NCI-H2227 (cell line): ENCODE results near the gene SLC17A3.
A peak's percentile ranks its signal among the peaks of the same experiment; 100 is the strongest.

Experiments used
- DNase-seq: peaks from one replicate; lab custom pipeline; 2025; ENCODE audit not compliant: unreplicated experiment; lab: John Stamatoyannopoulos, UW

SLC17A3 gene

DNA sequence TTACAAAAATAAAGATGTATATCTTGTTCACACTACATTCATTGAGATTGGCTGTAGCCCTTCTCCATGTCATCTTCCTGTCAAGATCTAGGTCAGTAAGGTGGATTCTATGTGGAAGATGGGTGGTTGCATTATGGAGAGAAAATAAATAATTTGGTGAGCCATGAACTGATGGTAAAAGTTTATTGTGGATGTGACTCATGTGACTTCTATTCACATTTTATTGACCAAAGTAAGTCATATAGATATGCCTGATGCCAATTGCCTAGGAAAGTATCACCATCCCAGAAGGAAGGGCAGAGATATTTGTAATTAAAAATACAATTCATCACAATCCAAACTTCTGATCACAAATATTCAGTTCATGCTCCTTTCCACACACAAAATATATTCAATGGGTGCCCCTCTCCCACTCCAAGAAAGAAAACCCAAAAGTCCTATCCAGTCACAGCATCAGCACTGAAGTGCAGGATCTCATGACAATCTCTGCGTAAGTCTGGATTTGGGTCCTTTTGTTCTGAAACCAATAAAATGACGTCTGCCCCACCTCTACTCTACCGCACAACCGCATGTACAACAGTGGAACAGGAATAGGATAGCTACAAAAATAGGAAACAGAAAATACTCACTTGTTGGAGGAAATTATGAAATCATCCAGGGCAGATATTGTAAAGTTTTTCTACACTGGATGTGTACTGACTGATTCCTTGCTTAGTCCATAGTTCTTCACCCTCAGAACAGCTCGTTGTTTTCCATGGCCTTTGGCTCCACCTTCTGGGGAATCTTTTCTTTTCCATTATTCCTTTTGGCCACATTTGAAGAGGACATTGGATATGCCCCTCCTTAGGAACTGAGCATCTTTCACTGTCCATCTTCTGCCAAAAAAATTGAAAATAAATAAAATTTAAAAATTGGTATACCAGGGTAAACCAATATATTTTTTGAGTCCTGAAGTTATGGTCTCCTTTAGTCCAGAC is 16.1 kb upstream of the SLC17A3 start:
- peak; percentile 78 for DNase-seq

DNA sequence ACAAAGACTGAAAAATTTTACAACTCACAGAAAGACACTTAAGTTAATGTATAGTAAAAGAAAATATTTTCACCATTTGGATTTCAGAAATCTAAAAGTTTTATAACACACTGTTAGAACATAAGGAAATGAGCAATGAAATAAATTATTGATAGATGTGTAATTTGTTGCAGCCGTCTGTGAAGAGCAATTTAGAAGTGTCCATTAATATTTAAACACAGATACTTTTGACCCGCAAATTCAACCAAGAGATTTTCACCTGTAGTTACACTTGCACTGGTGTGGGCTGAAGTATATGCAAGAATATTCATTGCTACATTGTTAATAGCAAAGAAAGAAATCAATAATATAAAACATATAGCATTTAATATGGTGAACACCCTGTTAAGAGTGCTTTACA is 14.6 kb upstream of the SLC17A3 start:
- DNase-seq, result no peak

DNA sequence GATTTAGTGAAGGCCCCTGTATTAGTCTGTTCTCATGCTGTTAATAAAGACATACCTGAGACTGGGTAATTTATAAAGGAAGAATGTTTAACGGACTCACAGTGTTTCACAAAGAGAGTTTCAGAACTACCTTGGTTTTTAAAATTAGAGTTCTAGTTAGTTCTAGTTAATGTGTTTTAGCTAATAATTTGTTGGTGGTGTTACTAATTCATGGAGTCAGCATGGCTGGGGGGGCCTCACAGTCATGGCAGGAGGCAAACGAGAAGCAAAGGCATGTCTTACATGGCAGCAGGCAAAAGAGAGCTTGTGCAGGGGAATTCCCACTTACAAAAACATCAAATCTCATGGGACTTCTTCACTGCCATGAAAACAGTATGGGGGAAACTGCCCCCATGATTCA is 12.0 kb upstream of the SLC17A3 start:
- no peak for DNase-seq

DNA sequence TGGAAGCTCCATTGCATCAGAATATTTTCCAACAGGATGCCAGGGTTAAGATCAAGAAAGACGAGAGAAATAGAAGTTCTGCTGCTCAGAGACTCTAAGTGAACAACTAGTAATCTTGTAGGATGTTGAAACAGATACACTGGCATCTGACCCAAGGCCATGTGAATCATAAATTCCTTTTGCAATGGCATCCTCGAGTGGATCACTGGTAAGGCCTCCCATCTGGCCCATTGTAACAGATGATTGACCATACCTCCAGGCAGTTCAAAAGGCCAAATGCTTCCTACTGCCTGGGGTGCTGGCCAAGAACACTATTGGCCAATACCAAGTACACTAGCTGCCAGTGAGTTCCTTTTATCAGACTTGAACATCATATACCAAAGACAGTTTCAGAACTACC is 9.9 kb upstream of the SLC17A3 start:
- DNase-seq, result no peak

DNA sequence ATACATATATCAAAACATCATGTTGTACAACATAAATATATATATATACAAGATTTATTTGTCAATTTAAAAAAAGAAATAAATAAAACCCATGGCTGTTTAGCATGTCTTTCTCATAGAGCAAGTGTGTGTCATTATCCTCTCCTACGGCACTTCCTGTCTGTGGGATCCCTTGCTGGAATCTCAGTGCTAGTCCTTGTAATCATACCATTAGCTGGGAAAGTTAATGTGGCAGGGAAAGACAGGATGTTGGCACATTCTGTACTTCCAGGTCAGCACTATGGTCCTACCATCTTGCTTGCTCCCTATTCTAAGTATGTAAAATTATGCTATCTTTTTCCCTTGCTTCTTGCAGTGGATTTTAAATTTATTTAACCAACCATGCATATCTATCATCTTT is 9.5 kb upstream of the SLC17A3 start:
- DNase-seq, result no peak

DNA sequence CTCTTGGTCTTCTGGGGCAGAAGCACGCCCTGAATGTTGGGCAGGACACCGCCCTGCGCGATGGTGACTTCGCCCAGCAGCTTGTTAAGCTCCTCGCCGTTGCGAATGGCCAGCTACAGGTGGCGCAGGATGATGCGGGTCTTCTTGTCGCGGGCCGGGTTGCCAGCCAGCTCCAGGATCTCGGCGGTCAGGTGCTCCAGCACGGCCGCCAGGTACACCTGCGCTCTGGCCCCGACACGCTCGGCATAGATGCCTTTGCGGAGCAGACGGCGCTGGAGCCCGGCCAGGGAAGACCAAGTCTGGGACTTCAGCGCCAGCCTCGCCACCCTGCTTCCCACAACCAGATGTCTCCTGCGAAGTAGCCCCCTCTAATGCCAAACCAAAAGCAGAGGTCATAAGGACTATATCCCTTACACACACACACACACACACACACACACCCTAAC is 8.0 kb upstream of the SLC17A3 start:
- DNase-seq, result no peak

DNA sequence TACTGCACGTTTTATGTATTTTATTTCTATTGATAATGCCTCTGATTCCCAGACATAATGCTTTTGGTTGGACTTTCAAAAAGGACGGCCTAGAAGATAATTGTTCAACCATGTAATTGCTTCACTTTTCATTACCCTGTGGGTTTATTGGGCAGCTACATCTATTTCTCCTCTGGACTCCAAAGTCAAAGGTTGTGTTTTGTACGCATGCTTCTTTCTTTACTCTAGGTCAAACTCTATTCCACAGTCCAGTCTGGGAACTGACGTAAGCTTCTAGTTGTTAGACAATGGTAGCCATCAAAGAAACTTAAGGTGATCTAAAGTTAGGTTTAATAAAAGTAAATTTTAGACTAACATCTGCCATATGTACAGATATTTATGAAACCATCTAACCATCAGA is 6.6 kb upstream of the SLC17A3 start:
- no peak for DNase-seq

DNA sequence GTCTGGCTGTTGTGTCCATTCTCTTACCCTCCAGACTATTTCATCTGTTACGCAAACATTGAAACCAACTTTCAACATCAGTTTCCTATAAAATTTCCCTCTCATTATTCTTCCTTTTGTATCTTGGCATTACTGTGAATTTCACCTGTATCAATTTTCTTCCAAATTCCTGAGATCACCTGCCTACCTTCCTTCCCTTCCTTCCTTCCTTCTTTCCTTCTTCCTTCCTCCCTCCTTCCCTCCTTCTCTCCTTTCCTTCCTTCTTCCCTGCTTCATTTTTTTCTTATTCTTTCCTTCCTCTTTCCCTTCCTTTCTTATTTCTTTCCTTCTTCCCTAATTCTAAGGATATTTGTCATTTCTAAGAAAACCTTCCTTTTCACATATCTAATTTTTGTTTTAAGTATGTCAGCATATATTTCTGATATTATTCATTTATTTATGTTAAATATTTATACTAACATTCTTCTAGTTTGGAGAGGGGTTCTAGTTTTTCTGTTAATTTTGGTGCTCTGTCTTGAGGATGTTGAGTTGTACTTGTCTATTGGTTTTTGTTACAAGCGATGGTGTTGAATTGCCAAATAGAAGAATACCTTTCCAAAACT is 4.8 kb upstream of the SLC17A3 start:
- DNase-seq, result no peak

DNA sequence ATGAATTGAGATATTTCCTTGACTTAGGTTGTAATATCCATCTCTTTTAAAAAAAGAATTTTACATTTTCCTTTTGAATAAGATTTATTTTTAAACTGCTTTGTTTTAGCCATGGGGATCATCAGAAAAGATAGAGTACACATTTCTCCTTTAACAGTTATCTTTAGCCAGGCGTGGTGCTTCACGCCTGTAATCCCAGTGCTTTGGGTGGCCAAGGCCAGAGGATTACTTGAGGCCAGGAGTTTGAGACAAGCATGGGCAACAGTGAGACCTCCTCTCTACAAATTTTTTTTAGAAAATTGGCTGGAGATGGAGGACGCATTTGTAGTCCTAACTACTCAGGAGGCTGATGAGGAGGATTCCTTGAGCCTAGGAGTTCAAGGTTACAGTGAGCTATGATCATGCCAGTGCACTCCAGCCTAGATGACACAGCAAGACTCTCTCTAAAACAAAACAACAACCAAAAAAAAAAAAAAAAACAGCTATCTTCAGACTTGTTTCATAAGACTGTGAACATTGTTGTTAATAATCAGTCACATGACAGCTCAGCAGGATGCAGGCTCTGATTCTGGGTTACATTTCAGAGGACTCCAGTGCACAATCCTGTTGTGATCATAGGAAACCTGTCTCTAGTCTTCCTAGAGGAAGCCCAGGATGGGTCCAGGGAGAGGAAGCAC is 2.0 kb upstream of the SLC17A3 start:
- DNase-seq, result no peak

DNA sequence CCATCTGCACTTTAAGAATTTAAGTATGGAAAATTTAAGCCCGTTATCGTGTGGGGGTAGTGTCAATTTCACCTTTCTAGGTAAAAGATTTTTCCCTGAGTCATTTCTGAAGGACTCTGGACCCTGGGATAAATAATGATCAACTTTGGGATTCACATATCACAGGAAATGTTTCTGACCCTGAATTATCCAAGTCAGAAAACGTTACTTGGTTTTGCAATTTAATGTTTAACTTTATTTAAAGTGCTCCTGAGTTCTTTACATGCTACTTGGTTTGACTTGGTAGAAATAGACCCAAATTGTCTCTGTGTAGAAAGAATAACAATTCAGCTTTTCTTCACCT is 1.5 kb upstream of the SLC17A3 start:
- no peak for DNase-seq

DNA sequence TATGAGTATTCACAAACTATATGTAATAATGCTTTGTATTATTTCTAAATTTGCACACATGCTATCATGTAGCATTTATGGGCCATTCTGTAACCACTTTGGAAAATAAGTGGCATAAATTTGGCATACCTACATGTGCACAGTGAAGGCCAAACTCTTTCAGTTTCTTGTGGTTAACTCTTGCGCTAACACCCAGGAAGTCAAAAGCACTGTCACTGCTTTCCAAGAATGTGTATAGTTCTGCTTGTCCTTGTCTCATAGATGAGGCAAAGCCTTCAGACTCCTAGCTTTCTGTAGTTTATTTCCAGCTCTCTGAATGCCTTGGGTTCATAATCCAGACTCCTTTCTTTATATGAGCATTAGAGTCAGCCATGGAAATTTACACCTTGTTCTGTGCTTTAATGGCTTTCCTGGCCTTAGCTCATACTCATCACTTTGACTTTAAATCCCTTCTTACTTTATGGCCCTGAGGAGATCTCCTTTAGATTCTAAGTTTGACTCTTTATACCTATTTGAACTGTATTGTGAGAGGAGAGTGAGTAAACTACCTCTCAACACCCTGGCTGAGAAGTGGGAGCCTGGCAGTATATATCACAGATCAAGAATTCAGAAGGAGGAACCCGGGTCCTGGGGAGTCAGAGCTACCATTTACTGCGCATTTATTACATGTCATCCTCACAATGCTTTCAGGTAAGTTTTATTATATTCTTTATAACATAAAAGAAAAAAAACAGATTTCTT is 949 bp upstream of the SLC17A3 start:
- no peak for DNase-seq

DNA sequence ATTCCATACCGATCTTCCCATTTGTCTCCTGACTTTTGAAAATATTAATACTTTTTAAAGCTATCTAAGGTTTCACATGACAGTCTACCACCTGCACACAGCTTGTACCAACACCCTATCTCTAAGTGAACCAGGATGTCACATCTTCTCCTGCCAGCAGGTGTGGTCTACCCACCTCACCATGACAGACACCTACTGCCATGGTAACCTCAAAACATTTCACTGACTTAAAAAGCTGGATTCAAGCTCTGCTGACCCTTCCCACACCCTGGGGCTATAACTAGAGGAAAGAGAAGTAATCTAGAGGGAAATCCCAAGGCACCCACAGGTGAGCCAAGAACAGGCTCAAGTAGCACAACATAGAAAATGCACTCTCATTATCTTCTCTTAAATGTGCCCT is 1.2 kb downstream of the SLC17A3 start:
- no peak for DNase-seq

DNA sequence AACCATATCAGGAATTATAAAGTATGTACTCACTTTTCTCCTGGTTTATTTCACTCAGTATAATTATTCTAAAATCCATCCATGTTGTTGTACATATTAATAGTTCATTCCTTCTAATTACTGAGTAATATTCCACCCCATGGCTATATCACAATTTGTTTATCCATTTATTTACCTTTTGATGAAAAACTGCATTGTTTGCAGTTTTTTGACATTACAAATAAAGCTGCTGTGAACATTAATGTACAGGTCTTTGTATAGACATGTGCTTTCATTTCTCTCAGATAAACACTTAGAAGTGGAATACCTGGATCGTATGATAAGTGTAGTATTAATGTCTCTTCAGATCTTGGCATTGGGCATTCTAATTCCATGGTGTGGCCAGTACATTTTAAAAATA is 4.2 kb downstream of the SLC17A3 start:
- DNase-seq, result no peak

DNA sequence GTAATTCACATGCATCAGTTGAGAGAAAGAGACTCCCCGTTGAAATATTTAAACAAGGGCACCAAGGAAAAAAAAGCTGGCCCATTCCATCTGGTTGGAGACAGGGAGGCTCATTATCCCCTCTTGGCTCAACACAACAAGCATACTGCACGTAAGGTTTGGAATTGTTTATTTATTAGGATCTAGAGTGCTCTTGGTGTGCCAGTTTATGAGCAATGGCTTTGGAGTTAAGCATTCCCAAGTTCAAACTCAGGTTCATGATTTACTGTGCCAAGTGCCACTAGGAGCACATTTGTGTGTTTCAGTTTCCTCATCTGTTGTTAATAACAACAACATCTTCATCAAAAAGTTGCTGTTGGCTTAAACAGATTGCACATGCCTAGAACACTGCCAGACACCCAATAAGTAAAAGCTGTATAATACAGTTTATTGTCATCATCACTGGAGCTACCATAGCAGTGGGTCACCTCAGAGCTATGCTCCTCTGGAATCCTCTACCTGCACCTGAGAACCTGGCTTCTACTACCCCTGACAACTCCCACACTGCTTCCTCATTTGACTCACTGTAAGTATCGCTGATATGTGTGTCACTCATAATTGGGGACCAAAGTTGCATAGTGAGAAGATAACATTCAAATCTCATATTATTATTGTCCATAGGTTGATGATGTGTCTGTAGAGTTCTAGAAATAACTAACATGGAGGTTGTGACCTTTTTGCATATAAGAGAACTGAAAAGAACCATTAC is 5.4 kb downstream of the SLC17A3 start:
- no peak for DNase-seq

DNA sequence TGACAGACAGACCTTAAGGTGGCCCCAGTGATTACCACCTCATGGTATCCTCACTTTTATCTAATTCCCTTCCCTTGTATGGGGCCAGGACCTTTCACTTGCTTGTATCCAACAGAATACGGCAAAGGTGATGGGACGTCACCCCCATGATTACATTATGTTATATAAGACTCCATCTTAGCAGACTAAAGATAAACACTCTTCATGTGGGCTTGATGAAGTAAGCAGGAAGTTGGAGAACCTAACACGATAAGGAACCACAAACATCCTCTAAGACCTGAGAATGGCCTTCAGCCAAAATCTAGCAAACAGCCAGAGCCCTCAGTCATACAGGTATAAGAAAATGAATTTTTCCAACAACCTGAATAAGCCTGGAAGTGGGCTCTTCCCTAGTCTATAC is 8.0 kb downstream of the SLC17A3 start:
- DNase-seq, result no peak

DNA sequence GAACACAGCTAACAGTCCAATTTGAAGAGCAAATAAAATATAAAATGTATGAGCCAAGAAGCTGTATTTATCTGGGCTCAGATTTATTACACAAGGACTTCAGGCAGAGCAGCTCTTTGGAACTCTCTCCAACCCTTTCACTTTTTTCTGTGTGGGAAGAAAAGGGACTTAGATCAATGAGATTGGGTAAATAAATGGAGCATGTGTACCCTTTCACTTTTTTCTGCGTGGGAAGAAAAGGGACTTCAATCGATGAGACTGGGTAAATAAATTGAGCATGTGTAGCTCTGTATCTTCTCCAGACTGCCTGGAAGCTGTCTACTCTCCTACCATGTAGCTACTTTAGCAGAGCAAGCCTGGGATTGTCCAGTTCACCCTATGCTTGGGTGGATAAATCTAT is 10.7 kb downstream of the SLC17A3 start:
- DNase-seq, result no peak

DNA sequence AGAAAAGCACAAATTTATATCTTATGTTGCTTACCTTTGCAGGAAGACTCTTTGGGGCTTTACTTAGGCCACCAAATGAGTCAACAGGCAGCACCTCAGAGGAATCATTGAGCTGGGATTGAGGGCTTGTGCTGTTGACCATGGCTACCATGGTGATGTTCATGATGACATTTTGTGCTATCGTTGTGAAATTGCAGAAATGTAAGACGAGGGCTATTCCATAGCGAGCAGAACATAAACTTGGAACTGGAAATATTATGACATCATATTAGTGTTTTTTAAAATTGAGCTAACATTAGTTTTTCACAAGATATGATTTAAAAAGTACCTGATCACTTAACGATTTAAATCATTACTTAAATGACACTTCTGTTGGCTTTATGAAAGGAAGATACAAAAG is 11.8 kb downstream of the SLC17A3 start:
- DNase-seq, result no peak

DNA sequence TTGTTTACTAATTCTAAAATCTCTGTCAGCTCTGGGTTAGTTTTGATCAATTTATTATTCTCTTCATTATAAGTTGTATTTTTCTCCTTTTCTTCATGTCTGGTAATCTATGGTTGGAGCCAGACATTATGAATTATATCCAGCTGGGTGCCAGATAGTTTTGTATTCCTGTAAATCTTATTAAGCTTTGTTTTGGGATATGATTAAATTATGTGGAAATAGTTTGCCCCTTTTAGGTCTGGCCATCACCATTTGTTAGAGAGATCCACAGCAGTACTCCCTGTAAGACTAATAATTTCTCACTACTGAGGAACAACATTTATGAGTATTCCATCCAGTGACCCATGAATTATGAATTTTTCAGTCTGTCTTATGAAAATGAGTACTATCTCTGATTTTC is 21.3 kb downstream of the SLC17A3 start:
- no peak for DNase-seq

DNA sequence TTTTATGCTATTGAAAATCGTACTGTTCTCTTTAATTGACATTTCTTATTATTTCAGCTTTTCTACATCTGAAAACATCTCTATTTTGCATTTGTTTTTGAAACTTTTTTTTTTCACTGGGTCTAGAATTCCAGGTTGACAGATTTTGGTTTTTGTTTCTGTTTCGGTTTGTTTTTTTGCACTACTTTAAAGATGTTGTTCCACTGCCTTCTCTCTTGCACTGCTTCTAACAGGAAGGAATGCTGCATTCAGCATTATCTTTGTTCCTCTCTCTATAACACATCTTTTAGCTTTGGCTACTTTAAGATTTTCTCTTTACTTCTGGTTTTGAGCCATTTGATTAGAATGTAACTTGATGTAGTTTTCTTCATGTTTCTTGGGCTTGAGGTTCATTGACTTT is 22.1 kb downstream of the SLC17A3 start:
- no peak for DNase-seq

DNA sequence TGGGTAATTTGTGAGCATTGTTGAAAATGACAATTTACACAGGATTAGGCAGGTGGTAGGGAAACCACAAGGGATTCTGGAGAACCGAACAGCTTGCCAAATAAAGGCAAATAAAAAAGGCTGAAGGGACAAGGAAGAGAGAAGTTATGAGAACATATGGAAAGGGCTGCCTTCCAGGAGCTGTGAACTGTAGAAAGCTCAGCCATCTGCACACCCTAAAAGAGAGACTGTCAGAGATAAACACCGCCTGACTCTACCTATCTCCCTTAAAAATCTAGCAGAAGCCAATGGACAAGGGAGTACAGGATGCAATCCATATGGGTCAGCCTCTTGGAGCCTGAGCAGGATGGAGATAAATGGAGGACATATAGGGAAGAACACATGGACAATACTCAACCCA is 29.5 kb downstream of the SLC17A3 start:
- no peak for DNase-seq

DNA sequence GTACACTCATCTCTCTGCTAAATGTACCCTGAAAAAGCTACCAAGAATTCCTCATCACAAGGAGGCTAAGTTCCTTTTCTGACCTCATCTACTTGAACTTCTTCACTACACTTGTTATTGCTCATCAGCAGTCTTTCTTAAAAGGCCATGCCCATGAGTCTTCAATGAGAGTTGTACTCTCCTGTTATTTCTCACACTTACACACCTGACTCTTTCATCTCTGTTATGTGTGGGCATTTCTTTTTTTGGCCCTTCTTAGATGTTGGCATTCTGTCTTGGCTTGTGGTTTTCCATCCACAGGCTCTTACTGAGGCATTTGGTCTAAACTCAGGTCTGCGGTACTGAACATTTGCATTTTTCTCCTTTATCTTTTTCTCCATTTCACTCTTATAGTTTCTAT is 31.5 kb downstream of the SLC17A3 start:
- no peak for DNase-seq
